GM18873 (cell line): ENCODE results near the gene IL32.

Experiments
- ATAC-seq: cut with Tn5 transposase; IDR thresholded peaks from one replicate; pipeline ENCODE4 v1.9.1; 2021; ENCODE audit warnings: mild to moderate bottlenecking, moderate library complexity, moderate number of reproducible peaks; ENCODE audit not compliant: unreplicated experiment, low FRiP score

The IL32 gene

GRCh38 chr16:3087243-3088235 is 22.1 kb downstream of the IL32 start:
- ATAC-seq: no peak

- no peak for ATAC-seq
Measured at GRCh38 chr16:3088450-3088849, 23.0 kb downstream of the IL32 start.

- no peak for ATAC-seq
Measured at GRCh38 chr16:3088925-3089716, 23.7 kb downstream of the IL32 start.

- no peak for ATAC-seq
Measured at GRCh38 chr16:3089717-3090592, 24.5 kb downstream of the IL32 start.

GRCh38 chr16:3091551-3091950 is 26.1 kb downstream of the IL32 start:
- no peak for ATAC-seq

GRCh38 chr16:3092501-3092941 is 27.1 kb downstream of the IL32 start:
- no peak for ATAC-seq

- ATAC-seq: no peak
Measured at GRCh38 chr16:3094289-3095027, 29.0 kb downstream of the IL32 start.

GRCh38 chr16:3095869-3096268 is 30.4 kb downstream of the IL32 start:
- ATAC-seq: no peak

- ATAC-seq: no peak
Measured at GRCh38 chr16:3096362-3096761, 30.9 kb downstream of the IL32 start.

- ATAC-seq: no peak
Measured at GRCh38 chr16:3097266-3097665, 31.8 kb downstream of the IL32 start.

- no peak for ATAC-seq
Measured at GRCh38 chr16:3098459-3099394, 33.3 kb downstream of the IL32 start, which contains the start of gene ZSCAN10. TSS of gene ZSCAN10 (minus strand) at chr16:3099294. CDS start at chr16:3092937, 6,357 bp downstream.

- ATAC-seq: no peak
Measured at GRCh38 chr16:3099395-3099731, 33.9 kb downstream of the IL32 start.

- ATAC-seq: no peak
Measured at GRCh38 chr16:3099732-3100499, 34.5 kb downstream of the IL32 start.

GRCh38 chr16:3101018-3101840 is 35.8 kb downstream of the IL32 start:
- no peak for ATAC-seq

- ATAC-seq: no peak
Measured at GRCh38 chr16:3101841-3102470, 36.5 kb downstream of the IL32 start.

GRCh38 chr16:3106205-3106928 is 40.9 kb downstream of the IL32 start:
- peak; percentile 45 for ATAC-seq
